ENCODE results near the gene FBXO38.
A peak's percentile ranks its signal among the peaks of the same experiment; 100 is the strongest.

FBXO38 gene

GRCh38 chr5:148388696-148389095, 4.9 kb downstream of the FBXO38 start:
- no peak for TF ChIP-seq CTCF (IDR thresholded peaks at IDR 0.05)

- TF ChIP-seq CTCF (IDR thresholded peaks at IDR 0.05): no peak
These were observed 7.2 kb downstream of the FBXO38 start for GRCh38 chr5:148390914-148391313.

GRCh38 chr5:148391422-148391821, 7.7 kb downstream of the FBXO38 start:
- no peak for TF ChIP-seq CTCF (IDR thresholded peaks at IDR 0.05)

GRCh38 chr5:148393390-148393741, 9.6 kb downstream of the FBXO38 start:
- no peak for TF ChIP-seq CTCF (IDR thresholded peaks at IDR 0.05)

- TF ChIP-seq CTCF (IDR thresholded peaks at IDR 0.05): no peak
These were observed 10.8 kb downstream of the FBXO38 start for GRCh38 chr5:148394587-148395019.

GRCh38 chr5:148395031-148395430, 11.3 kb downstream of the FBXO38 start:
- TF ChIP-seq CTCF (IDR thresholded peaks at IDR 0.05): no peak

- no peak for TF ChIP-seq CTCF (IDR thresholded peaks at IDR 0.05)
These were observed 14.3 kb downstream of the FBXO38 start for GRCh38 chr5:148397968-148398595.

GRCh38 chr5:148398698-148399121, 15.0 kb downstream of the FBXO38 start:
- peak; percentile 59 for TF ChIP-seq CTCF (IDR thresholded peaks at IDR 0.05)
